ENCODE results near the gene MPC1L. TPM values are rescaled to one million over a fixed set of nuclear protein-coding genes. Genes with fewer than 3 reads are reported as not detected.

The MPC1L gene
- total and polyA plus RNA-seq, 2 of the 4 experiments (the other 2 are of a cell fraction), result not detected

- intact Hi-C loops (cut with micrococcal nuclease) (no loop called here), in situ Hi-C loops (cut with MboI; ENCODE audit: low sequenced_read_pairs) (no loop called here), dilution Hi-C loops (cut with HindIII; ENCODE audit: low sequenced_read_pairs, unreplicated experiment) (no loop called here)
- Histone ChIP-seq H2AFZ (replicated peaks; ENCODE audit: low read length, poor library complexity) (no peak overlapping the region), H3K9me3 (ENCODE audit: control insufficient read depth, insufficient read depth, low read length) (no peaks in the 10 kb centered on the region), H2AK5ac (ENCODE audit: low read depth, low read length) (no peak overlapping the region), H3K79me1 (ENCODE audit: low read depth in 1 of 2, low read length in 2 of 2) (no peaks in the 10 kb centered on the region), H2AK9ac (replicated peaks; ENCODE audit: low read depth, low read length, poor library complexity) (no peak overlapping the region), H3K56ac (ENCODE audit: extremely low read depth, insufficient read depth, low read length) (no peak overlapping the region), H4K20me1 (ENCODE audit: insufficient read depth, low read length) (no peaks in the 10 kb centered on the region), H2BK120ac (ENCODE audit: low read depth, low read length) (no peak overlapping the region), H2BK5ac (ENCODE audit: low read depth, low read length, poor library complexity, severe bottlenecking) (no peak overlapping the region), H3K23ac (ENCODE audit: low read depth, low read length) (no peak overlapping the region), H3K18ac (ENCODE audit: low read depth, low read length) (no peak overlapping the region), H4K5ac (ENCODE audit: low read depth, low read length) (no peak overlapping the region), H3K4me2 (ENCODE audit: low read depth, low read length) (no peak overlapping the region), H3K36me3 (ENCODE audit: control insufficient read depth, insufficient read depth, low read length) (no peaks in the 10 kb centered on the region), H3K9ac (ENCODE audit: low read depth, low read length) (no peak overlapping the region), H3K9me1 (ENCODE audit: insufficient read depth, low read length) (no peaks in the 10 kb centered on the region), H2BK15ac (ENCODE audit: low read depth, low read length) (no peak overlapping the region), H3K27ac (ENCODE audit: insufficient read depth, low read length) (no peak overlapping the region), H3K4me1 (ENCODE audit: control insufficient read depth, insufficient read depth, low read length) (no peaks in the 10 kb centered on the region), H3K14ac (replicated peaks; ENCODE audit: low read depth, low read length) (no peak overlapping the region), H2BK20ac (ENCODE audit: low read depth, low read length) (no peak overlapping the region), H3K4ac (ENCODE audit: low read depth, low read length) (no peak overlapping the region), H3K27me3 (ENCODE audit: control insufficient read depth, insufficient read depth, low read length) (no peaks in the 10 kb centered on the region), H4K8ac (ENCODE audit: low read depth in 2 of 2, low read length in 2 of 2) (no peak overlapping the region), H4K91ac (ENCODE audit: insufficient read depth, low read depth, low read length) (no peak overlapping the region), H3K4me3 (ENCODE audit: insufficient read depth, low read depth, low read length) (no peak overlapping the region)
- no peak; the same call in 1 of the 2 replicates for ATAC-seq (ENCODE audit: low read depth)
- POLR2A ChIA-PET (ENCODE audit: unreplicated experiment), result no interaction called here
- CTCF ChIA-PET, result interaction anchor here (0.8 kb wide), 1 partner anchor 10 kb away, joined by 3 read pairs; no protein-coding TSS in a partner anchor
- no TSS peak for BruUV-seq (replicated peaks)
- no CpG with 5 or more reads among the region's 3 CpGs for WGBS, 2 experiments (ENCODE audit: extremely low coverage in 2 of 2, insufficient read length in 1 of 2)
- DNase-seq, result peak; percentile 12
- TF ChIP-seq FOS (IDR thresholded peaks at IDR 0.05; ENCODE audit: low read depth, low read length) (no peak), MAZ (IDR thresholded peaks at IDR 0.05; ENCODE audit: borderline replicate concordance, low read depth, low read length) (no peak), SMC3 (IDR thresholded peaks at IDR 0.05; ENCODE audit: low read depth, low read length) (no peak), MAFK (IDR thresholded peaks at IDR 0.05; ENCODE audit: low read depth, low read length) (no peak), USF2 (IDR thresholded peaks at IDR 0.05; ENCODE audit: low read depth, low read length) (no peak), ELK1 (IDR thresholded peaks at IDR 0.05; ENCODE audit: borderline replicate concordance, low read depth, low read length) (no peak), BHLHE40 (IDR thresholded peaks at IDR 0.05; ENCODE audit: low read depth, low read length) (no peak), NFE2L2 (IDR thresholded peaks at IDR 0.05; ENCODE audit: low read depth, low read length) (no peak), CTCF (conservative IDR thresholded peaks at IDR 0.05; ENCODE audit: low read depth, low read length) (no peak), RCOR1 (IDR thresholded peaks at IDR 0.05; ENCODE audit: insufficient replicate concordance, low read length) (no peak), CHD1 (IDR thresholded peaks at IDR 0.05; ENCODE audit: low read depth, low read length) (no peak)
Measured at GRCh38 chrX:40607381-40607780, 15.8 kb upstream of the MPC1L start.

Data from IMR-90 (cell line).